Testis (tissue), 2 donors: Measurements from ENCODE around the gene SH3BP1.

ENCODE experiments used
- CTCF ChIP-seq, 3 experiments: fragments of 450-650 bp in 2 of 3; fragments of 200-600 bp in 1 of 3; sonication (generic) in 1 of 3; IDR thresholded peaks; one replicate each; pipeline ENCODE4 v1.5.1; 2016 to 2019; ENCODE audit warnings: antibody characterized with exemption in 3 of 3, mild to moderate bottlenecking in 2 of 3, moderate library complexity in 1 of 3
- POLR2A ChIP-seq: fragments of 450-650 bp; IDR thresholded peaks from one replicate; pipeline ENCODE4 v1.6.1; 2017; ENCODE audit warnings: antibody characterized with exemption, mild to moderate bottlenecking, moderate library complexity

DNA sequence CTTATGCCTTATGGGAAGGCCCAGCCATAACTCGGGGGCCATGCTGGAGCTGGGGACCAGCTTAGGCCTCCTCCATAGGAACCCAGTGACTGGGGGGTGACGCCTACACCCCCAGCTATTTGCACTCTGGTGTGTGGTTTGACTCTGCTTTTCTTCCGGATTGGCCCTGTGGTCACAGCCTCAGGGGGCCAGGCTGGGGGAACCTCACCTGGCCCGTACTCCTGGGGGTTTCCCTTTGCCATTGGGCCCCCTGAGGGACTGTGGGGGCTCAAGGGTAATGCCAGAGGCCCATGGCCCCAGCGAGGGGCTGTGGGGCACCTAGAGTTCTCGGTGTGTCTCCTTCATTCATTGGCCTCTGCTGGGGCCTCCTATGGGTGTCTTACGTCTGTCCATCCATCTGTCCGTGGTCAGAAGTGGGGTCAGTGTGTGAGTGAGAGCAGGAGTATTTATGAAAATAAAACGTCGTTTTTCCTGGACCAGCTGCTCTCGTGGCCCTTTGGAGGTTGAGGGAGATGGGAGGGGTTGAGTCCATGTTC, 6.3 kb upstream of the SH3BP1 start:
- no peak for TF ChIP-seq CTCF (IDR thresholded peaks at IDR 0.05)
- no peak for TF ChIP-seq POLR2A
